ENCODE results near the gene METTL9. TPM values are rescaled to one million over a fixed set of nuclear protein-coding genes. Genes with fewer than 3 reads are reported as not detected.

The METTL9 gene
- total RNA-seq, 1 donor from 2014 or later, result 145 TPM

- Histone ChIP-seq H3K4me1 (ENCODE audit: control insufficient read depth in 3 of 3, insufficient read depth in 3 of 3, low read length in 3 of 3) (peaks cover 42 to 65% (median 58%) of the 10 kb centered on the region in 3 donors), H3K9me3 (ENCODE audit: control insufficient read depth in 3 of 3, low read length in 3 of 3) (no peaks in the 10 kb centered on the region), H3K36me3 (ENCODE audit: control insufficient read depth in 3 of 3, insufficient read depth in 3 of 3, low read length in 3 of 3) (no peaks in the 10 kb centered on the region), H3K4me3 (ENCODE audit: low read length in 3 of 3) (no peak overlapping the region), H3K9ac (ENCODE audit: low read depth in 1 of 3, low read length in 3 of 3) (peak overlapping the region in 1 of 3 donors; percentile 14), H3K27ac (ENCODE audit: low read depth, low read length) (no peak overlapping the region), H3K27me3 (ENCODE audit: control insufficient read depth in 3 of 3, insufficient read depth in 3 of 3, low read length in 3 of 3) (no peaks in the 10 kb centered on the region)
Measured at GRCh38 chr16:21608639-21609328, 9.4 kb downstream of the METTL9 start.

DNA sequence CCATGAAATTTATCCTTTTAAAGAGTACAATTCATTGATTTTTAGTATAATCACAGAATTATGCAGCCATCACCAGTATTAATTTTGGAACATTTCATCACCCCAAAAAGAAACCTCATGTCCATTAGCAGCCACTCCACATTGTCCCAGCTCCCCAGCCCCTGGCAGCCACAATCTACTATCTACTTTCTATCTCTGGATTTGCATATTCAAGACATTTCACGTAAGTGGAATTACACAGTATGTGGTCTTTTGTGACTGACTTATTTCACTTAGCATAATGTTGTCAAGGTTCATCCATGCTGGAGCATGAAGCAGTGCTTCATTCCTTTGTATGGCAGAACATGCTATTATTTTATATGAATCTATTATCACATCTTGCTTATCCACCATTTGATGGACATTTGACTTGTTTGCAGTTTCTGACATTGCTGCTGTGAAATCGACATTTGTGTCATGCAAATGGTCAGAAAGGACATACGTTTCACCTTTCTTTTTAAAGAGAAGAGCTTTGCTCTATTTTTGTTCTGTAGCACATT, 10.7 kb downstream of the METTL9 start:
- H3K27me3 ChIP-seq (ENCODE audit: control insufficient read depth in 3 of 3, insufficient read depth in 3 of 3, low read length in 3 of 3), result no peaks in the 10 kb centered on the region
- no peaks in the 10 kb centered on the region for H3K9me3 ChIP-seq (ENCODE audit: control insufficient read depth in 3 of 3, low read length in 3 of 3)
- no peaks in the 10 kb centered on the region for H3K36me3 ChIP-seq (ENCODE audit: control insufficient read depth in 3 of 3, insufficient read depth in 3 of 3, low read length in 3 of 3)
- H3K9ac ChIP-seq (ENCODE audit: low read depth in 1 of 3, low read length in 3 of 3), result no peak overlapping the region
- no peak overlapping the region for H3K4me3 ChIP-seq (ENCODE audit: low read length in 3 of 3)
- H3K27ac ChIP-seq (ENCODE audit: low read depth, low read length), result no peak overlapping the region
- peaks cover 30 to 53% (median 46%) of the 10 kb centered on the region in 3 donors for H3K4me1 ChIP-seq (ENCODE audit: control insufficient read depth in 3 of 3, insufficient read depth in 3 of 3, low read length in 3 of 3)

GRCh38 chr16:21610766-21611165, 11.4 kb downstream of the METTL9 start:
- Histone ChIP-seq H3K36me3 (ENCODE audit: control insufficient read depth in 3 of 3, insufficient read depth in 3 of 3, low read length in 3 of 3) (no peaks in the 10 kb centered on the region), H3K9me3 (ENCODE audit: control insufficient read depth in 3 of 3, low read length in 3 of 3) (no peaks in the 10 kb centered on the region), H3K27me3 (ENCODE audit: control insufficient read depth in 3 of 3, insufficient read depth in 3 of 3, low read length in 3 of 3) (no peaks in the 10 kb centered on the region), H3K27ac (ENCODE audit: low read depth, low read length) (no peak overlapping the region), H3K9ac (ENCODE audit: low read depth in 1 of 3, low read length in 3 of 3) (no peak overlapping the region), H3K4me1 (ENCODE audit: control insufficient read depth in 3 of 3, insufficient read depth in 3 of 3, low read length in 3 of 3) (peaks cover 30 to 53% (median 46%) of the 10 kb centered on the region in 3 donors), H3K4me3 (ENCODE audit: low read length in 3 of 3) (no peak overlapping the region)

- Histone ChIP-seq H3K27ac (ENCODE audit: low read depth, low read length) (peak overlapping the region; percentile 89), H3K9ac (ENCODE audit: low read depth in 1 of 3, low read length in 3 of 3) (no peak overlapping the region), H3K27me3 (ENCODE audit: control insufficient read depth in 3 of 3, insufficient read depth in 3 of 3, low read length in 3 of 3) (no peaks in the 10 kb centered on the region), H3K36me3 (ENCODE audit: control insufficient read depth in 3 of 3, insufficient read depth in 3 of 3, low read length in 3 of 3) (no peaks in the 10 kb centered on the region), H3K4me3 (ENCODE audit: low read length in 3 of 3) (no peak overlapping the region), H3K4me1 (ENCODE audit: control insufficient read depth in 3 of 3, insufficient read depth in 3 of 3, low read length in 3 of 3) (peaks cover 30 to 53% (median 46%) of the 10 kb centered on the region in 3 donors), H3K9me3 (ENCODE audit: control insufficient read depth in 3 of 3, low read length in 3 of 3) (no peaks in the 10 kb centered on the region)
Measured at GRCh38 chr16:21611198-21611555, 11.8 kb downstream of the METTL9 start.

GRCh38 chr16:21611556-21612384, 12.4 kb downstream of the METTL9 start:
- Histone ChIP-seq H3K27ac (ENCODE audit: low read depth, low read length) (peak overlapping the region; percentile 89), H3K9me3 (ENCODE audit: control insufficient read depth in 3 of 3, low read length in 3 of 3) (no peaks in the 10 kb centered on the region), H3K4me3 (ENCODE audit: low read length in 3 of 3) (peak overlapping the region in 1 of 3 donors; percentile 24), H3K36me3 (ENCODE audit: control insufficient read depth in 3 of 3, insufficient read depth in 3 of 3, low read length in 3 of 3) (peaks cover 0 to 2% (median 0%) of the 10 kb centered on the region in 3 donors), H3K27me3 (ENCODE audit: control insufficient read depth in 3 of 3, insufficient read depth in 3 of 3, low read length in 3 of 3) (no peaks in the 10 kb centered on the region), H3K9ac (ENCODE audit: low read depth in 1 of 3, low read length in 3 of 3) (peak overlapping the region; percentile 28 to 62 (median 28)), H3K4me1 (ENCODE audit: control insufficient read depth in 3 of 3, insufficient read depth in 3 of 3, low read length in 3 of 3) (peaks cover 30 to 48% (median 46%) of the 10 kb centered on the region in 3 donors)

- H3K4me1 ChIP-seq (ENCODE audit: control insufficient read depth in 3 of 3, insufficient read depth in 3 of 3, low read length in 3 of 3), result peaks cover 26 to 37% (median 34%) of the 10 kb centered on the region in 3 donors
- no peaks in the 10 kb centered on the region for H3K9me3 ChIP-seq (ENCODE audit: control insufficient read depth in 3 of 3, low read length in 3 of 3)
- no peak overlapping the region for H3K4me3 ChIP-seq (ENCODE audit: low read length in 3 of 3)
- H3K27ac ChIP-seq (ENCODE audit: low read depth, low read length), result no peak overlapping the region
- peaks cover 0 to 2% (median 0%) of the 10 kb centered on the region in 3 donors for H3K36me3 ChIP-seq (ENCODE audit: control insufficient read depth in 3 of 3, insufficient read depth in 3 of 3, low read length in 3 of 3)
- H3K27me3 ChIP-seq (ENCODE audit: control insufficient read depth in 3 of 3, insufficient read depth in 3 of 3, low read length in 3 of 3), result no peaks in the 10 kb centered on the region
- H3K9ac ChIP-seq (ENCODE audit: low read depth in 1 of 3, low read length in 3 of 3), result no peak overlapping the region
Measured at GRCh38 chr16:21613361-21613760, 14.0 kb downstream of the METTL9 start.

DNA sequence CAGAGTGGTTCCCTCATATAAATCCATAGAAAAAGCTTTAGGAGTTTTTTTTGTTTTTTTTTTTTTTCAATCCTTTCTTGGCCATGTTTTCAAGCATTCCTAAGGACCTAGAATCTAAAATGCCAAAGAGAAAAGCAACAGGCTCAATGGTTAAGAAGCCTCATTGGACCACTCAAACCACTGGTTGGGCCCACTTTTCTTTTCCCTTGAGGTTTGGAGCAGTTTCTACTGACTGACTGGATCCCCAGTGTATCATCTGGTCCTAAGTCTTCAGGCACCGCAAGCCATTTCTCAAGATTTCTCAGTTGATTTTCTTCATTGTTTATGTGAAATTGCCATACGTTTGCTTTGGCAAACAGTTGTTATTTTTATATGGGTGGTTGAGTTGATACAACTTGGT, 14.4 kb downstream of the METTL9 start:
- no peaks in the 10 kb centered on the region for H3K27me3 ChIP-seq (ENCODE audit: control insufficient read depth in 3 of 3, insufficient read depth in 3 of 3, low read length in 3 of 3)
- H3K27ac ChIP-seq (ENCODE audit: low read depth, low read length), result no peak overlapping the region
- no peak overlapping the region for H3K4me3 ChIP-seq (ENCODE audit: low read length in 3 of 3)
- H3K9ac ChIP-seq (ENCODE audit: low read depth in 1 of 3, low read length in 3 of 3), result no peak overlapping the region
- no peaks in the 10 kb centered on the region for H3K9me3 ChIP-seq (ENCODE audit: control insufficient read depth in 3 of 3, low read length in 3 of 3)
- H3K4me1 ChIP-seq (ENCODE audit: control insufficient read depth in 3 of 3, insufficient read depth in 3 of 3, low read length in 3 of 3), result peaks cover 22 to 33% (median 30%) of the 10 kb centered on the region in 3 donors
- H3K36me3 ChIP-seq (ENCODE audit: control insufficient read depth in 3 of 3, insufficient read depth in 3 of 3, low read length in 3 of 3), result peaks cover 0 to 2% (median 0%) of the 10 kb centered on the region in 3 donors

GRCh38 chr16:21614896-21615295, 15.5 kb downstream of the METTL9 start:
- Histone ChIP-seq H3K9ac (ENCODE audit: low read depth in 1 of 3, low read length in 3 of 3) (no peak overlapping the region), H3K27ac (ENCODE audit: low read depth, low read length) (no peak overlapping the region), H3K27me3 (ENCODE audit: control insufficient read depth in 3 of 3, insufficient read depth in 3 of 3, low read length in 3 of 3) (no peaks in the 10 kb centered on the region), H3K4me3 (ENCODE audit: low read length in 3 of 3) (no peak overlapping the region), H3K4me1 (ENCODE audit: control insufficient read depth in 3 of 3, insufficient read depth in 3 of 3, low read length in 3 of 3) (peaks cover 19 to 28% (median 27%) of the 10 kb centered on the region in 3 donors), H3K36me3 (ENCODE audit: control insufficient read depth in 3 of 3, insufficient read depth in 3 of 3, low read length in 3 of 3) (peaks cover 0 to 2% (median 0%) of the 10 kb centered on the region in 3 donors), H3K9me3 (ENCODE audit: control insufficient read depth in 3 of 3, low read length in 3 of 3) (no peaks in the 10 kb centered on the region)

- H3K4me3 ChIP-seq (ENCODE audit: low read length in 3 of 3), result no peak overlapping the region
- no peak overlapping the region for H3K27ac ChIP-seq (ENCODE audit: low read depth, low read length)
- peaks cover 4 to 11% (median 7%) of the 10 kb centered on the region in 3 donors for H3K4me1 ChIP-seq (ENCODE audit: control insufficient read depth in 3 of 3, insufficient read depth in 3 of 3, low read length in 3 of 3)
- no peaks in the 10 kb centered on the region for H3K9me3 ChIP-seq (ENCODE audit: control insufficient read depth in 3 of 3, low read length in 3 of 3)
- H3K36me3 ChIP-seq (ENCODE audit: control insufficient read depth in 3 of 3, insufficient read depth in 3 of 3, low read length in 3 of 3), result peaks cover 0 to 2% (median 0%) of the 10 kb centered on the region in 3 donors
- H3K27me3 ChIP-seq (ENCODE audit: control insufficient read depth in 3 of 3, insufficient read depth in 3 of 3, low read length in 3 of 3), result no peaks in the 10 kb centered on the region
- H3K9ac ChIP-seq (ENCODE audit: low read depth in 1 of 3, low read length in 3 of 3), result no peak overlapping the region
Measured at GRCh38 chr16:21617607-21618006, 18.2 kb downstream of the METTL9 start.

GRCh38 chr16:21618281-21618680, 18.9 kb downstream of the METTL9 start:
- peaks cover 4 to 11% (median 5%) of the 10 kb centered on the region in 3 donors for H3K4me1 ChIP-seq (ENCODE audit: control insufficient read depth in 3 of 3, insufficient read depth in 3 of 3, low read length in 3 of 3)
- H3K36me3 ChIP-seq (ENCODE audit: control insufficient read depth in 3 of 3, insufficient read depth in 3 of 3, low read length in 3 of 3), result peaks cover 0 to 2% (median 0%) of the 10 kb centered on the region in 3 donors
- no peaks in the 10 kb centered on the region for H3K27me3 ChIP-seq (ENCODE audit: control insufficient read depth in 3 of 3, insufficient read depth in 3 of 3, low read length in 3 of 3)
- H3K9me3 ChIP-seq (ENCODE audit: control insufficient read depth in 3 of 3, low read length in 3 of 3), result no peaks in the 10 kb centered on the region
- no peak overlapping the region for H3K4me3 ChIP-seq (ENCODE audit: low read length in 3 of 3)
- no peak overlapping the region for H3K9ac ChIP-seq (ENCODE audit: low read depth in 1 of 3, low read length in 3 of 3)
- no peak overlapping the region for H3K27ac ChIP-seq (ENCODE audit: low read depth, low read length)

Data from skeletal muscle tissue (tissue), 4 donors.